DMS53 treated with DMSO at 0.1 percent for 48 hours (cell line): ENCODE results near the gene RNF11.
A peak's percentile ranks its signal among the peaks of the same experiment; 100 is the strongest.
"Not testable (repeated sequence)": the region's sequence is repeated elsewhere in the genome, so short reads cannot be mapped to it uniquely, and the experiment has no call there.

Source experiments
- DNase-seq: peaks from one replicate; lab custom pipeline; 2025; ENCODE audit not compliant: unreplicated experiment; lab: John Stamatoyannopoulos, UW

RNF11 gene

DNA sequence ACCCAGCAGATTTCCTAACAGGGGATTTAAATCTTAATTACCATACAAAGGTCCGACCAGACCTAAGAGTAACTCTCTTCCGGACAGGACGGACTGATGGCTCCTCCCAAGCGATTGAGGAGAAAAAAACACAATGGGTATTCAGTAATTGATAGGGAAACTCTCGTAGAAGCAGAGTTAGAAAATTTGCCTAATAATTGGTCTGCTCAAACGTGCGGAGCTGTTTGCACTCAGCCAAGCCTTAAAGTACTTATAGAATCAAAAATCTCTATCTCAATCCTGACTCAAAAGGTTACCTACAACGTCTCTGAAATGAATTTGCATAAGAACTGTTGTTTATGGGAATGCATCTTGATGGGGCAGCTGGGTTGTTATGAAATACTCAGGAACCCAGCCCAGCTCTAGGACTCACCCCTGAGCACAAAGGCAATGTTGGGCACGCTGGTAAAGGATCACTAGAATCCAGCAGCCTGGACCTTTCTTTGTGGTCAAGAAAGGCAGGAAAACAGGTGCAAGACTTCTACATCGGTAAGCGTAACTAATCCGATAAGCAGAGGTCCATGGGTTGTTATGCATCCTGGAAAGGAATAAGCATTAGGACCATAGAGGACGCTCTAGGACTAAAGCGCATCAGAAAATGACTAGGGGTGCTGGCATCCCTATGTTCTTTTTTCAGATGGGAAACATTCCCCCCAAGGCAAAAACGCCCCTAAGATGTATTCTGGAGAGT, 8.7 kb upstream of the RNF11 start:
- not testable (repeated sequence) for DNase-seq

- DNase-seq = not testable (repeated sequence)
Observed at GRCh38 chr1:51228471-51228870, 7.6 kb upstream of the RNF11 start.

DNA sequence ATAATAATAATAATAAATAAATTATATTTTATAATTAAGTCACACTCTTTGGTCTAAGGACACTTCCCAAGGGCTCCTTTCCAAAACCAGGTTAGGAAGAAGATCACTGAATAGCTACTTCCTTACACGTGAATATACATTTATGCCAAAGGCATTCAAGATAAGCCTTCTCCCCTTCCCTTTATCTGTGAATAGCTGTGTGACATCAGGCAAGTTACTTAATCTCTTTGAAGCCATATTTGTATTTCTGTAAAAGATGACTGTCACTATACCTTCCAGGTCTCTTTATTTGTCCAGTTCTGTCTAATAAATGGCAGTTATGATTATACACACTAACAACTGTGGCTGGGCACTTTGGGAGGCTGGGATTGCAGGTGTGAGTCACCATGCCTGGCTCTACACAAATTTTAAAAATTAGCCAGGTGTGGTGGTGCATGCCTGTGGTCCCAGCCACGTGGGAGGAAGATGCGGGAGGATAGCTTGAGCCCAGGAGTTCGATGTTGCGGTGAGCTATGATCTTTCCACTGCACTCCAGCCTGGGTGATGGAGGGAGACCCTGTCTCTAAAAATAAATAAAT, 5.5 kb upstream of the RNF11 start:
- DNase-seq = no peak

GRCh38 chr1:51231120-51231519, 5.0 kb upstream of the RNF11 start:
- DNase-seq = no peak

GRCh38 chr1:51231896-51232295, 4.2 kb upstream of the RNF11 start:
- no peak for DNase-seq

- not testable (repeated sequence) for DNase-seq
Observed at GRCh38 chr1:51234236-51234635, 1.8 kb upstream of the RNF11 start.

GRCh38 chr1:51234721-51235425, 1.2 kb upstream of the RNF11 start:
- DNase-seq = peak; percentile 100

- DNase-seq = peak; percentile 60
Observed at GRCh38 chr1:51236531-51237350, 668 bp downstream of the RNF11 start.

GRCh38 chr1:51237351-51238033, 1.4 kb downstream of the RNF11 start:
- DNase-seq = peak; percentile 96

DNA sequence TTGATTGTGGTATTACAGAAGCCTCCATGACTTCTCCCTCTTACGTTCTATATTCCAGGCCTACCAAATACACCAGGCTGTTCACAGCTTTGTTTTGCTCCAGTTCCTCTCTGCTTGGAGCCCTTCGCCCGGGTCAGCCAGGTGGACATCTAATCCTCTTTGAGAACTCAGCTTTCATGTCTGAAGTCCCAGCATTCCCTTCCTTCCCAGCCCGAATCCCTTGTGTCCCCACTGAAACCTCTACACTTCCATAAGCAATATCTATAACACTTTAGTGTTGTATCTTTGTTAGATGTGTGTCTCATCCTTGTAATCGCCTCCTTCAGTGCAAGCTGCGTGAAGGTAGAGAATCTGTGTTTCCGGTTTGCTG, 1.9 kb downstream of the RNF11 start:
- DNase-seq = peak; percentile 96

GRCh38 chr1:51240084-51240483, 4.0 kb downstream of the RNF11 start:
- DNase-seq = no peak

GRCh38 chr1:51241119-51241518, 5.0 kb downstream of the RNF11 start:
- no peak for DNase-seq

DNA sequence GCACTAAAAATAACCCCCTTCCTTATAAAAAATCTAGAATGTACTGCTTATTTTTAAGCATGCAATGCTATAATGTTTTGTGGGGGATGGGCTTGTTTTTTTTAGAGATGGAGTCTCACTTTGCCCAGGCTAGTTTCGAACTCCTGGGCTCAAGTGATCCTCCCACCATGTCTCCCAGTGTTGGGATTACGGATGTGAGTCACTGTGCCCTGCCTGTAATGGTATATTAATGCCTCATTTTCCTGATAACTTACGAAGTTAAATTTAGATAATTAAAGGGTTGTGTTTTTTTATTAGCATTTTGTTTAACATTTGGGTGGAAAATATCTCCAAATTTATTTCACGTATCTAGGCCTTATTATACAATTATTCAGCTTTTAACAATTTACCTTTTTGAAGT, 6.5 kb downstream of the RNF11 start:
- no peak for DNase-seq

GRCh38 chr1:51247022-51247421, 10.9 kb downstream of the RNF11 start:
- DNase-seq = no peak

- no peak for DNase-seq
Observed at GRCh38 chr1:51247499-51247898, 11.4 kb downstream of the RNF11 start.

GRCh38 chr1:51249445-51249844, 13.4 kb downstream of the RNF11 start:
- DNase-seq = no peak

GRCh38 chr1:51250729-51251128, 14.7 kb downstream of the RNF11 start:
- DNase-seq = not testable (repeated sequence)

- not testable (repeated sequence) for DNase-seq
Observed at GRCh38 chr1:51251165-51251564, 15.1 kb downstream of the RNF11 start.

GRCh38 chr1:51252366-51252765, 16.3 kb downstream of the RNF11 start:
- DNase-seq = no peak

DNA sequence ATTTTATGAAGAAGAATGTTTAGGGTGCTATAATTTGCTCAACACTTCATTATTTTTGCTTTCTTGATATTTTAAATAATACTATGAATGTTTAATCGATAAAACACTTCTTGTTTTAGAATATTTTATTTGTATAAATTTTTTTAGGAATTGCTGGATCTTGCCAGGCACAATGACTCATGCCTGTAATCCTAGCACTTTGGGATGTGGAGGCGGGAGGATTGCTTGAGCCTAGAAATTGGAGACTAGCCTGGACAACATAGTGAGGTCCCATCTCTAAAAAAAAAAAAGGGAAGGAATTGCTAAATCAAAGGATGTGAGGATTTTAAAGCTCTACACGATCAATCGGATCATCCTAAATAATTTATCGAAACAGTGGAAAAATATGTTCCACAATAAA, 17.6 kb downstream of the RNF11 start:
- no peak for DNase-seq

GRCh38 chr1:51255331-51255730, 19.3 kb downstream of the RNF11 start:
- no peak for DNase-seq
